Hematopoietic multipotent progenitor cell (in vitro differentiated cells): ENCODE results near the gene MYO18A. TPM values are rescaled to one million over a fixed set of nuclear protein-coding genes. Genes with fewer than 3 reads are reported as not detected.
A peak's percentile ranks its signal among the peaks of the same experiment; 100 is the strongest.

Experiments used
- DNase-seq, 3 donors: peaks; one replicate each; pipeline ENCODE4 v3.0.0-alpha.2; 2011 to 2015; ENCODE audit warnings: low read depth in 2 of 3, low spot score in 2 of 3
- total RNA-seq: library from RNA; depleted of rRNA; stranded (reverse); fragments of >200 nt; gene quantifications from one replicate; pipeline ENCODE4 v1.2.3, GENCODE V29; 2012

Gene MYO18A
- total RNA-seq, 1 donor = 370 TPM

DNA sequence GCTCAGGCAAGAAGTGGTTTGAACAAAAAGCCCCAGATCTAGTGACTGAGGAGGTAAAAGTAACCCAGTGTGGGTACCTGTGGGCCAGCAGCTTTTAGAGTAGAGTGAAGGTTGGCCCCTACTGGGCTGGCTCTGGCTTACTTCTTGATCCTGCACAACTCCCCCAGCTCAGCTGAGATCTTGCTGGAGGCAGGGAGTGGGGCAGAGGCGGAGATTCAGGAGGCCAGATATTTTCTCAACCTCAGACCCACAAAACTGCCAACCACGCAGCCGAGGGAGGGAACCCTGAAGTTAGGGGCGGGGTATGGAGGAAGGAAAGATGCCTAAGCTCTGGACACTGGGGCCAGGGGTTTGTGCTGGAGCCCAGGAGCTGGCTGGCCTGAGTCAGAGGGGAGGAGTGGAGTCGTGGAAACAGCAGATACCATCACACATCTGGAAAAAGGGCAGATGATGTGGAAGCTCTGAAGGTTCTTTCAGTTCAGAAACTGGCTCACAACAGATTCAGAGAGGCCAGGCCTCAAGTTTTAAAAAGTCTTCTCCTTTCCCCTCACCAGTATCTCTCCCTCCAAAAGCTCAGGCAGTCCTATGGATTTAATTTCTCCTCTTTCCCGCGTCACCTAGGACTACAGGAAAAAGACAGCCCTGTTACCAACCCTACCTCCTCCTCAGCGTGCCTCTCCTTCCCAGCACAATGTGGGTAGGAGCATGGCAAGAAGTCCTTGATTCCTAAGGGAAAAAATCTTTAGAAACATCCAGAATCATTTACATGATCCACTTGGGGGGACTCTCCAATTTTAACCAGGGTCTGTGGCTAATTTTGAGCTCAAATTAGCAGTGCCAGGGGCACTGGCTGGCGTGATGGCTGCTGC is 48.1 kb downstream of the MYO18A start:
- DNase-seq = no peak

DNA sequence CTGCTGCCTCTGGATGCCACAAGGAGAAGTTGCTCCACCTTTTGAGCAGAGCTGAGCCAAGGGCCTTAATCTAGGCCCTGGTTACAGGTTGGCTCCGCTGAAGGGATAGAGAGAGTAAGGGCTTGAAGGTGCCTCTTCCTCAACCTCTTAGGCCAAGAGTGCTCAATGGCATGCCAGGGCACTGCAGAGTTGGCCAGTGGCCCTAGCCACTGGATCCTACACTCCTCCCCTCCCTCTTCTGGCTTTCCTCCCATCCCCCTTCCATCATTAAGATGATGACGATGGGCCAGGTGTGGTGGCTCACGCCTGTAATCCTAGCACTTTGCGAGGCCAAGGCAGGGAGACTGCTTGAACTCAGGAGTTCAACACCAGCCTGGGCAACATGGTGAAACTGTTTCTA is 50.5 kb downstream of the MYO18A start:
- no peak for DNase-seq

DNA sequence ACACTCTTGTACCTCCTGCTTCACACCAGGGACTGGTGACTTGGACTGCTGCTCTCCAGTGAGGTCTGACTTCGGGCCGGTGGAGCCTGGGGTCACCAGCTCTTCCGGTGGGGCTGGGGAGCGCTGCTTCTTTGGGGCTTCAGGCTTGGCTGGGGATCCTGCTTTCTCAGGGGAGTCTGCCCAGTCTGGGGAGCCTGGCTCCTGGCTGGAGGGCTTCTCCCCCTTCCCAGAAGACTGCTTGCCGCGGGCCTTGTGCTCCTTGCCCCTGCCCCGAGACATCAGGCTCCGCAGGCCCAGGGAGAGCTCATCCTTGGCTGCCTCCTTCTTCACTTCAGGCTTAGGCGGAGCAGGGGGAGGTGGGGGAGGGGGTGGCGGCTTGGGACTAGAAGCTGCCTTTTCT is 52.4 kb downstream of the MYO18A start:
- DNase-seq = no peak

DNA sequence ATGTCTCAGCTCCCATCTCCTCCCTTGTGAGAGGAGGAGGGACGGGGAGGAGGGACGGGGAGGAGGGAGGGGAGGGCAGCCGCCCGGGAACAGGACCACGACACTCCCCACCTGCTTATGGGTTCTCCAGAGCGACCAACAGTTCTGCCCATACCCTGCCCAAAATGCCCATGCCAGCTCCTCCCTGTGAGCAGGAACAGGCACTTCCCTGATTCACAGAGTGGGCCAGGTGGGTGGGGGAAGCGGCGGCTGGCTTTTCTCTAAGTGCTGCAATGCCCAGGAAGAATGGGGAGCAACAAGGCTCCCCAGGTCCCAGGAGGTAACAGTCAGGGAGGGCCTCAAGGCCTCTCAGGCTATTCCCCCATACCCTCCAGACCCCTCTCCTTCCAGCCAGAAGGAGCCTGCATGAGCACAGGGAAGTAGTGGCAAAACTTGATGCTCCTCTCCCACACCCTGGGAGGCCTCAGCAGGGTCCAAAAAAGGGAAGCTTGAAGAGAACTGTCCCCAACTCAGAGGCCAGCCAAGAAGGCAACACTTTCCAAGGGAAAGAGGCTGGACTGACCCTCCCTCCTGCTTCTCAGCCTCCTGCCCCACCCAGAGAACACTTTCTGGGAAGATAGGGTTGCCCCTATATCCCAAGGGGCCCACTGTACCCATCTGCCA is 53.8 kb downstream of the MYO18A start:
- no peak for DNase-seq

DNA sequence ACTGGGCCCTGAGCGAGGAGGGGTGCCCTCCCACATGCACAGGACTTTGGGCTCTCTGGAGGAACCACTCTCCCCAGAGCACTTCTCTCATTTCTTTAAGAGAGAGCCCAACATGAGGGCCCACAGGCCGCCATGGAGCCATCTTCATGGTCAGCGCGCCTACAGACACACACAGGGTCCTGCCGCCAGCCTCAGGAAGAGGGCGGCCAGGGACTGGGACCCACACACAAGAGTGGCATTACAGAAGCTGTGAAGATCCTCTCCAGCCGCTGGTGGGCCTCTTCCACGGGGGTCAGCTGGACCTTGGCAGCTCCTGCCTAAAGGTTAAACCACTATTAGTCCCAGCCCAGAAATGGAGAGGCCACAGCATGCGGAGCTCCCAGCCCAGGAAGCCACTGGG is 54.5 kb downstream of the MYO18A start:
- no peak for DNase-seq

DNA sequence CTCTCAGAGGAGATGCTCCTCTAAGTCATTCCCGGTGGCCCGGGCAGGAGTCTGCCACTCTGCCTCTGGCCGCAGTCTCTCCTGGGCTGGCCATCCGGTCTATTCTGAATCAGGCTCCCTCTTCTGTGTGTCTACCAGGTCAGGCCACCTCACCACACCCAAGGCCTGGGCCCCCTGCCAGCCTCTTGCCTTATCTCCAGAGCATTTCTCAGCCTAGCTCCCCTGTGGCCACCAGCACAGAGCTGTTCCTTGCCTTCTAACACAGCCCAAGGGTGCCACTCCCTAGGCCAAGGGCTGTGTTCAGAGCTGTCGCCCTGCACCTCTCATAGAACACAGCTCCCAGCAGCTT is 55.3 kb downstream of the MYO18A start:
- DNase-seq = no peak

DNA sequence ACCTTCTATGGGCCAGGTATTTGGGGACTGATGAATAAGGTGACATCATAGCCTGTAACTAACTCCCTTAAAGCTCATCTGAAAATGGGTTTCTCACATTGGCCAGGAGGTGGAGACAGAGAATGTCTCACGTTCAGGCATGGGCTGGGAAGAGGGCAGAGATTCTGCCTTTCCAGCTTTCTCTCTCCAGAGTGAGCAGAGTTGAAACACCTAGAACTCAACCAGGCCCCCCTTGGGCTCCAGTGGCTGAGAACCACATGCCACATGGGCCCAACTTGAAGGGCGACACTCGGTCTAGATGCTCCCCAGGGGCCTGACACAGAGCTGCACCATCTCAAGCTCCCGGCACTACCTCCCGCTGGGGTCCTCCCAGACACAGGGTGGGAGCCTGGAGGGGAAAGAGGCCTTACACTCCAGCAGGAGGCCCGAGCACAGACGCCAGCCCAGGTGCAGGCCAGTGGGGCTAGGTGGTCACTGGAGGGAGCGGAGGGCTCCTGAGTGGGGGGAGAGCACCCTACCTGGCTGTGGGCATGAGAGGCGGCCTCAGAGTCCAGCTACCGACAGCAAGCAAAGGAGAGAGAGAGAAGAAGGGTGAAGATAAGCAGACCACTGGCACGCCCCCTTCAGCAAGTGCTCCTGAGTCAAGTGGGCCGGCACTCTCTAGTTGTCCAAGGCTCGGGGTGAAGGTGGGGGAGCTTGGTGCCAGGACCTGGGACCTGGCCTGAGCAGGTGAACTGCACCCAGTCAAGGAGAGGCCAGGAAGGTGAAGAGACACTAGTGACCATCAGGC is 55.9 kb downstream of the MYO18A start:
- peak in 2 of 3 donors; percentile 67 to 87 for DNase-seq

DNA sequence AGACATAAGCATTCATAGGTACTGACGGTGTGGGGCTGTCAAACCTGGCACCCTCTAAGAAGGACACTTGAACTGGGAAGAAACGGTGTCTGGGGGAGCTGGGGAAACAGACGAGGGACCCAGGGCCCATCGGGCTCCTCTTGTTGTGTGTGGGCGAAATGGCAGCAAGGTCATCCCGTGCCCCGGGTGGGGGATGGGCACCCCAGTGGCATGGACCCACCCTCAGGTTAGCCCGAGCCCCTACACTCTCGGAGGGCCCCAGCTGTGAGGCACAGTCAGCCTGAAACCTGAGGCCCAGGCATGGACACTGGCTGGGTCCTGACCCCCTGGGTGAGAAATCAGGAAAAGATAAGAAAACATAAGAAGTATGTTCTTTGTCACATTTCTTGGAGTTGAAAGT is 57.1 kb downstream of the MYO18A start:
- DNase-seq = no peak

DNA sequence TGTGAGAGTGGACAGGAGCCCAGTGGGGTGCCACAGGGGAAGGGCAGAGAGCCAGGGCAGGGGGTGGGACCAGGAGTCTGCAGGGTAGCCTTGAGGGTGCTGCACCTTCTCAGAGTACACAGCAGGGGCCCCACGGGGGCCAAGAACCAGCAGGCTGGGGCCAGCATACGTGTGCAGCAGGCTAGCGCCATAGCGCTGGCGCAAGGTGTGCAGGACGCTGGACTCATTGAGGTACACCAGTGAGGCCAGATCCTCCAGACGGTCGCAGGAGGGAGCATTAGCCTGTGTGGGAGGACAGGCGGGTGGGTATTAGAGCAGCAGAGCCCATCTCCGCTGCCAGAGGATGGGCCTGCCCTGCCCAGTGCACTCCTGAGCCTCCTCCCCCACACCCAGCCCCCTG is 58.8 kb downstream of the MYO18A start:
- no peak for DNase-seq

DNA sequence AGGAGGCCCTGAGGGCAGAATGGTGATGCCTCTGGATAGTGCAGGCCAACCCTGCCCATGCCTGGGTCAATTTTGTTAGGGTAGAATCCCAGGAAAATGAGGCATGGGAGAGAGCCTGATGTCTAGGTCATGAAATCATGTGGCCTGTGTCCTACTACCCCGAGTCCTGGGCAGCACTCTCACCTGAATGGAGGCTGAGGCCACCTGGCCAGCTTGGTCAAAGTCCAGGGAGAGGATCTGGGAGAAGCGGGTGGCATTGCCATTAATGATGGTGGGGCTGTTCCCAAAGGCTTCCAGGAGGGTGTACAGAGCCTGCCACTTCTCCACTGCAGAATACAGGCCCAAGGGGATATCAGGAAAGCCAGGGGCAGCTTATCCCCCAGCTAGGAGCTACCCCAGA is 59.8 kb downstream of the MYO18A start:
- DNase-seq = no peak

DNA sequence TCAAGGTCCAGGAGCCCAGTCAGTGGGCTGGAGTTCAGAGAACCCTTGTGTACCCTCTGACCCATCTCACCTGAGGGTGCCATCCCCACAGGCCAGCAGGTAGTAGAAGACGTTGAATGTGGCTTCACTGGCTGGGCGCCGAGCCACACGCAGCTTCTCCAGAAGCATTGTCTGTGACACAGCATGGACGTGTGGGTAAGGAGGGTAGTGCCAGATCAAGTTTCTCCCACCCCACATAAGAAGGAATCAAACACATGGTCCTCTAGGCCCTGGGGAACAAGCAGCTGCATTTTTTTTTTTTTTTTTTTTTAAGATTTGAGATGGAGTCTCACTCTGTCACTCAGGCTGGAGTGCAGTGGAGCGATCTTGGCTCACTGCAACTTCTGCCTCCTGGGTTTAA is 60.9 kb downstream of the MYO18A start:
- no peak for DNase-seq

DNA sequence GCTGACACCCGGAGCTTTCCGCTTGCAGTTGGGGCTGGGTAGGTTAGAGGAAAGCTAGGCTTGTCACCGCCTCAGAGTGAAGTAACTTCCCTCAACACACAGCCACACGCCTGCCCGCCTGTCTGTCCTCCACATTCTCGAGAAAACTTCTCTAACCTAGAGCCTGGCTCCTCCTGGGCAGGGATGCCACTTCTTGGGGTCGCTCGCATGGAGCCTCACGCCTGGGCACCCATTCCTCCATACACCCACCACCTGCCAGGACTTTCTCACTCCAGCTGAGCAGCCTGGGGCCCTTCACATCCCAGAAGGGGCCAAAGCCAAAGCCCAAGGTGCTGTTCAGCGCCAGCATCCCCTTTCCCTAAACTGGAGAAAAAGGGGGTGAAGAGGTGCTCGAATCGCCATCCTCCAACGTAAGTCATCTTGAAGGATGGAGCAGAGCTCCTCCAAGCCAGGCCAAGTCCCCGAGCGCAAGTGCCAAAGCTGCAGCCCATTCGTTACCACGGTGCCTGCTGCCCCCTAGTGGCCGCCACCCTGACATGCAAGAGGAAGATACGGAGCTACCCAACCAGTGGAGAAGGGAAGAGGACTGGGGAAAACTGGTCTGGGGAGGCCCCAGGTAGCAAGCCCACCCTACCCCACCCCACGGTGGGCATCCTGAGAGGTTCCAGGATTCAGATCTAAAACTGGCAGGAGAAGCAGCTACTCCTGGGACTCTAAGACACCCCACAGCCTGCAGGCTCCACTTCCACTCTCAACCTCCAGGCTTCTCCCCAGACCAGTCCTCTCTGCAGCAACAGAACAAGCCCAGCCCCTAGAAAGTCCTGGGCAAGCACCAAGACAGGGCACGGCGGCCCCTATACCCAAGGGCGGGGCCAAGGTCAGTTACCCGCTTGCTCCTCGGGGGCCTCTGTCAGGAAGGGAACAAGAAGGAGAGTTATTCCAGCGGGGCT is 63.1 kb downstream of the MYO18A start:
- peak; percentile 53 to 68 (median 59) for DNase-seq

DNA sequence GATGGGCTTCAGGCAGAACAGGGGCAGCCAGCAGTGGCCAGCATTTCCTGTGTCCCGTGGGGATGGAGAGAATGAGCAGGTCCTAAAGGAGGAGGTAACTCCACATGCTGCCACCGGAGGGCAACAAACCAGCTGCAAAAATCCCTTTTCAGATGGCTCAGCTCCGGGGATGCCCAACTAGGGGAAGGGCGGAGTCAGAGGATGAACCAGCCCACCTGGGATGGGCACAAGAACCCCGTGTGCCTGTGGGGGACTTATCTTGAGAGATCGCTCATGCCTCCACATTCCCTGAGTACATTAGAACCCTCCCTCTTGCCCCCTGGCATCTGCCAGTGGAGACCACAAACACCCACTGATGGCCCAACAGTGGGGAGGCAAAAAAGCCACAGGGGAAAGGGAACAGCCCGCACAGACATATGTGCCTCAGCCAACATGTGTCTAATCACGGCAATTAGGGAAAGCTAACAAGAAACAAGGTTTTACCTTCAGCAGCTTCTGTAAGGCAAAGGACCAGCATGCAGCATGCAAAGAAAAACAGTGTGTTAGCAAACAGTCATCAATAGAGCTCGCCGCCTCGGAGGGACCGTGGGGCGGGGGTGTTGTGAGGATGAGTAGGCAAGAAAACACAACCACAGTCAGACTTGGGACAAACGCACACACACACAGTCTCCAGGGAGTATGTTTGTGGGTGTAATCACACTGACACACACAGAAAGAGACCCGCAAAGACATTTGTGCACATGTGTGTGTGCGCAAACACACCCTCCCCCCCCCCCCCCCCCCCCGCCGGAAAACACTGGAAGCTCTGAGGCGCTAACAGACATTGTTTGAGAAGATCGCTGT is 64.0 kb downstream of the MYO18A start:
- peak in 2 of 3 donors; percentile 45 to 47 for DNase-seq

DNA sequence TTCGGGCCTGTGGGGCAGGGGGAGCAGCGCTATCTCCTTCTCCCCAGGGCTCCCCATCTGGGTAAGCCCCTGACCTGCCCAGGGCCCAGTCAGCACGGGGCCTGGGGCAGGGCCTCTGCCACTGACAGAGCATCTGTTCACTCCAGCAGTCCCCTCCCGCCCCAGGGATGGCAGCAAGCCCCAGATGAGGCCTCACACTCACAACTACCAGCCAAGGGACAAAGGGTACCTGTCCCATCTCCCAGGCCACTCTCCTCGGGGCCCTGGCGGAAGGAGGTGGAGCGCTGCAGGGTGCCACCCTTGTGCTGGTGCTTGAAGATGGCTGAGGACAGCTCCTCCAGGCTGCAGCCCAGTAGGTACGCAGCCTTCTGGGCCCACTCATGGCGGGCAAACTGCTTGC is 64.8 kb downstream of the MYO18A start:
- DNase-seq = no peak

DNA sequence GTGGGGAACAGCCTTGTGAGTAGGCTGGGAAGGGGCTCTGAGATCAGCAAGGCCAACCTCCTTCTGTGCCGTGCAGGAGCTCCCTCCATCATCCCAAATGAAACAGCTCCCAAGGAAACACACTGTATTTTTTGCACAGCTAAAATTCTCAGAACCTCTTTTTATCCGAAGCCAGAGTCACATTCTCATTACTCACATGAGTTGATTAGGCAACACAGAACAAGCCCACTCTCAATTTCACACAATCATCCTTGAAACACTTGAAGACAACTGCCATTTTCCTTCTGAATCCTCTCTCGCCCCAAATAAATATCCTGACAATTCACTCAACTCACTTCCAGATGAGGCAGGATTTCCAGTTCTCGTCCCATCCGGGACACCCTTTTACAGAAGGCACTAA is 66.1 kb downstream of the MYO18A start:
- no peak for DNase-seq

DNA sequence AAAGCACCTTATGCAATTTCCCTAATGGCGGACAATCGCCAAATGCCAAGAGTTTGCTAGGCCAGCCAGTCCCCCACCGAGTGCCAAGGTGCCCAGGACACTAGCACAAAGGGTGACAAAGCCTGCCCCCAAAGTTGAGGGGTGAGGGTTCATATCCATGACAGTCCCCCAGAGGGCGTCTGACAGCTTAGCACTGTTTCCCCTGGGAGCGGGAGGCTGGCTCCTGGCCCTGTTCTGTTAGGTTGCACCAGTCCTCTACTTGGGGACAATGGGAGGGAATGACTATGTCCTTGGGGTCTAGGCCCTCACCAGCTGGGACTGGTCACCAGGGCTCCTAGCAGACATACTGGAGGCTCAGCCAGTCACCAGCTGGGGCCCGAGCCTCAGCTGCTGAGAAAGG is 66.9 kb downstream of the MYO18A start:
- no peak for DNase-seq

DNA sequence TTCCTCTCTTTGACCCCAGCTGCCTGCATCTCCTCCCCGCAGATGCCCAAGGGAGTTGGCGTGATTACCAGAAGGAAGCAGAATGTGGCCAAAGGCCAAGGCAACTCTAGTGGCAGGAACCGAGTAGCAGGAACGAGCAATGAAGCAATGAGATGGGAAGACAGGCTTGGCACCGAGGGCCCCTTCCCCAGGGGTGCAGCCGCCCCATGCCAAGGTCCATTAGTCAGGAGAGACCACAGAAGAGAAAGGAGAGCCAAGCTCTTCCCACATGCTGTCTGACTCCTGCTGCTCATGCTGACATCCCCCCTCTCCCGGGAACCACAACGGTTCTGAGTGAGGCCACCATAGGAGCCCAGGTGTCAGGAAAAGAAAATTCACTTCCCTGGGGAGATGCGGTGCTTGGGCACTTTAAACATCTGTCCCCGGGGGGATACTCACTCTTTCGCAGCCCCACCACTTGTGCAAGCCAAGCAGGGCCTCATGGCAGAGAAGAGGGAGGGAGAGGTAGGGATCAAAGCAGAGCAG is 67.4 kb downstream of the MYO18A start:
- no peak for DNase-seq

DNA sequence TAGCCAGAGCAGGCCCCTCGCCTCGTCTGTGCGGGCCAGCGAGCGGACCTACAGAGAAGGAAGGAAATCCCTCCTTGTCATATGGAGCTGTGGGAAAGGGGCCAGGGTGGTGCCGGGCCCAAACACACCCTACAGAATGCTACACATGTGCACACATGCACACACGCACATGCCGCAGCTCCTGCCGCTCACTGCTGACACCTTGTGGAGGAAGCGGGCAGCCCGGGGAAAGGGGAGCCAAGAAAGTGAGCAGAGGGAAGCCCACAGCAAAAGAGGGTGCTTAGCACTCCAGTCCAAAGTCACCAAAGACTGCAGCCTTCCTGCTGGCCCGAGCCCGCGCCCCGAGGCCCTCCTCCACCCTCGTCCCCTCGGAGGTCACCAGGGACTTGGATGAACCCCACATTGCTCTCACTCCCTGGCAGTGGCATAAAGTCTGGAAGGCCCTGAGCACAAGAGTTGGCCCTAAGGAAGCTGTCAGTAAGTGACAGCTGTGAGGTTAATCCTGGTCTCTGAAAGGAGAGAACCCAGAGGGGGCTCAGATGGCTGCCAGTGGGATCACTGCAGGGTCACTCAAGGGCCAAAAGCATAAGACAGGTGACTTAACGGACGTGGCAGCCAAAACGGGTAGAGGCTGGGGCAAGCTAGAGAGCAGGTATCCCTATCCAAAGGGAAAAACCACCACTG is 68.2 kb downstream of the MYO18A start:
- peak; percentile 30 to 62 (median 34) for DNase-seq

DNA sequence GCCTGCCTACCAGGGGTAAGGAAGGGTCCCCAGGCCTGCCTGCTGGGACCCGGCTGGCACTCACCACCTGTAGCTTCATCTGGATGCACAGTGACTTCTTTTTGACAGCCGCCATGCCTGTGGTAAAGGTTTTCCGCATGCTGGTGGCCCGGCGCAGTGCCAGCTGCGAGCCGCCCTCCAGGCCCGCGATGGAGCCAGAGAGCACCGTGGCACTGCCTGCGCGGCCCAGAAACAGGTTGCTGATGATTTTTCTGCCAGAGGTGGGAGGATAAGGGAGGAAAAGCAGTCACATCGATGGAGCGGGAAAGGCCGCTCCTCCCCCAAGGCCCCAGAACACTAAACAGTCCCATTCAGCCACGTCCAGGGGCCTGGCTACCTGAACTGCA is 69.8 kb downstream of the MYO18A start:
- no peak for DNase-seq
